HepG2 (cell line): ENCODE data around the gene RHD. TPM values are rescaled to one million over a fixed set of nuclear protein-coding genes. Genes with fewer than 3 reads are reported as not detected.

Source experiments
- CEBPG ChIP-seq: IDR thresholded peaks from 2 replicates; pipeline ENCODE4 v1.6.1; 2016
- CENPT ChIP-seq: sonication (generic); formaldehyde crosslinking; IDR thresholded peaks from 2 replicates; pipeline ENCODE4 v1.8.0; 2022; ENCODE audit warnings: low read depth, mild to moderate bottlenecking, moderate library complexity, missing genetic modification reagents
- KDM5B ChIP-seq: sonication (generic); formaldehyde crosslinking; IDR thresholded peaks from 2 replicates; pipeline ENCODE4 v1.4.0; 2020; ENCODE audit warnings: missing genetic modification reagents, mild to moderate bottlenecking, borderline replicate concordance
- NONO ChIP-seq, 2 experiments: fragments of 450-650 bp in 1 of 2; sonication (generic) in 1 of 2; formaldehyde crosslinking in 1 of 2; IDR thresholded peaks in 1 of 2; conservative IDR thresholded peaks in 1 of 2; 2 replicates each; pipeline versions ENCODE4 v1.6.1 to v1.8.0; 2017 to 2022; ENCODE audit warnings: mild to moderate bottlenecking in 1 of 2, missing genetic modification reagents in 1 of 2, moderate library complexity in 1 of 2
- RBFOX2 ChIP-seq: fragments of 200-400 bp; formaldehyde crosslinking; IDR thresholded peaks from 2 replicates; pipeline ENCODE4 v1.6.1; 2017; ENCODE audit warnings: low read depth, mild to moderate bottlenecking, low read length
- RBM22 ChIP-seq: fragments of 200-400 bp; formaldehyde crosslinking; optimal IDR thresholded peaks from 2 replicates; pipeline ENCODE3; 2017; ENCODE audit warnings: mild to moderate bottlenecking, low read length, moderate library complexity
- RORA ChIP-seq: sonication (generic); formaldehyde crosslinking; IDR thresholded peaks from 2 replicates; pipeline ENCODE4 v1.5.0; 2020; ENCODE audit warnings: mild to moderate bottlenecking, missing genetic modification reagents, moderate library complexity
- SOX6 ChIP-seq, 2 experiments: fragments of 450-650 bp in 1 of 2; sonication (generic) in 1 of 2; formaldehyde crosslinking in 1 of 2; IDR thresholded peaks; 2 replicates each; pipeline versions ENCODE4 v1.4.0 to v1.6.1; 2017 to 2020; ENCODE audit warnings: antibody characterized with exemption in 1 of 2, mild to moderate bottlenecking in 1 of 2, missing genetic modification reagents in 1 of 2
- SYNCRIP ChIP-seq: fragments of 200-400 bp; formaldehyde crosslinking; IDR thresholded peaks from 2 replicates; pipeline ENCODE4 v1.6.1; 2018; ENCODE audit warnings: mild to moderate bottlenecking, low read depth, low read length; ENCODE audit not compliant: insufficient read depth
- TEAD3 ChIP-seq: optimal IDR thresholded peaks from 2 replicates; pipeline ENCODE3; 2016; ENCODE audit warnings: borderline replicate concordance
- TGIF2 ChIP-seq: IDR thresholded peaks from 2 replicates; pipeline ENCODE4 v1.6.1; 2016; ENCODE audit warnings: control low read depth, missing compliant biosample characterization
- TOPORS ChIP-seq: sonication (generic); formaldehyde crosslinking; IDR thresholded peaks from 2 replicates; pipeline ENCODE4 v1.8.0; 2023; ENCODE audit warnings: mild to moderate bottlenecking, missing genetic modification reagents
- ZMYM4 ChIP-seq: sonication (generic); formaldehyde crosslinking; IDR thresholded peaks from 2 replicates; pipeline ENCODE4 v1.8.1; 2023; ENCODE audit warnings: mild to moderate bottlenecking, missing genetic modification reagents
- ZNF282 ChIP-seq: fragments of 450-650 bp; IDR thresholded peaks from 2 replicates; pipeline ENCODE4 v1.6.1; 2018; ENCODE audit not compliant: partially characterized antibody
- ZNF317 ChIP-seq: sonication (generic); formaldehyde crosslinking; IDR thresholded peaks from 2 replicates; pipeline ENCODE4 v1.5.0; 2020; ENCODE audit warnings: mild to moderate bottlenecking, missing genetic modification reagents
- ZNF772 ChIP-seq: sonication (generic); formaldehyde crosslinking; IDR thresholded peaks from 2 replicates; pipeline ENCODE4 v1.5.0; 2020; ENCODE audit warnings: mild to moderate bottlenecking, missing genetic modification reagents
- ZNF777 ChIP-seq: sonication (generic); formaldehyde crosslinking; IDR thresholded peaks from 2 replicates; pipeline ENCODE4 v1.4.0; 2020; ENCODE audit warnings: missing genetic modification reagents
- ZSCAN20 ChIP-seq: sonication (generic); formaldehyde crosslinking; IDR thresholded peaks from 2 replicates; pipeline ENCODE4 v1.4.0; 2020; ENCODE audit warnings: missing genetic modification reagents, mild to moderate bottlenecking, borderline replicate concordance
- polyA plus RNA-seq, 8 experiments: library from polyadenylated mRNA; depleted of rRNA in 3 of 8; stranded (reverse) in 7 of 8; unstranded in 1 of 8; fragments of >200 nt; fragmentation: Illumina TruSeq in 4 of 8; extraction: Trizol in 4 of 8; gene quantifications; 2 replicates each; pipeline versions ENCODE4 v1.2.1 to v1.2.3, GENCODE V29; 2011 to 2016; ENCODE audit warnings: low read depth in 4 of 8, missing spikeins in 1 of 8, mixed read lengths in 1 of 8; ENCODE audit not compliant: insufficient read depth in 1 of 8
- total RNA-seq, 5 experiments: library from RNA; depleted of rRNA; stranded (reverse); fragments of >200 nt; fragmentation: Illumina TruSeq; extraction: Trizol; gene quantifications; 2 replicates each; pipeline ENCODE4 v1.2.3, GENCODE V29; 2016; ENCODE audit warnings: low read depth in 1 of 5
- TF ChIP-seq, protein P1 (sequence below): sonication (generic); formaldehyde crosslinking; IDR thresholded peaks from 2 replicates; pipeline ENCODE4 v1.4.0; 2020; ENCODE audit warnings: missing genetic modification reagents
- TF ChIP-seq, protein P2 (sequence below): sonication (generic); formaldehyde crosslinking; IDR thresholded peaks from 2 replicates; pipeline ENCODE4 v1.5.0; 2020; ENCODE audit warnings: missing genetic modification reagents, mild to moderate bottlenecking, borderline replicate concordance
- TF ChIP-seq, protein P3 (sequence below): sonication (generic); formaldehyde crosslinking; IDR thresholded peaks from 2 replicates; pipeline ENCODE4 v1.8.0; 2022; ENCODE audit warnings: missing genetic modification reagents, low read depth, mild to moderate bottlenecking, borderline replicate concordance
- TF ChIP-seq, protein P4 (sequence below), 2 experiments: fragments of 450-650 bp in 1 of 2; sonication (generic) in 1 of 2; formaldehyde crosslinking; IDR thresholded peaks; 2 replicates each; pipeline versions ENCODE4 v1.5.0 to v1.8.0; 2020 to 2022; ENCODE audit warnings: mild to moderate bottlenecking in 1 of 2, missing genetic modification reagents in 1 of 2
- TF ChIP-seq, protein P5 (sequence below): sonication (generic); formaldehyde crosslinking; IDR thresholded peaks from 2 replicates; pipeline ENCODE4 v1.8.1; 2022; ENCODE audit warnings: low read depth, mild to moderate bottlenecking, missing genetic modification reagents

Gene RHD
- total and polyA plus RNA-seq, 2 of the 13 experiments (the other 11 are each of a cell fraction or from before 2014, with no cell fraction given), result not detected

DNA sequence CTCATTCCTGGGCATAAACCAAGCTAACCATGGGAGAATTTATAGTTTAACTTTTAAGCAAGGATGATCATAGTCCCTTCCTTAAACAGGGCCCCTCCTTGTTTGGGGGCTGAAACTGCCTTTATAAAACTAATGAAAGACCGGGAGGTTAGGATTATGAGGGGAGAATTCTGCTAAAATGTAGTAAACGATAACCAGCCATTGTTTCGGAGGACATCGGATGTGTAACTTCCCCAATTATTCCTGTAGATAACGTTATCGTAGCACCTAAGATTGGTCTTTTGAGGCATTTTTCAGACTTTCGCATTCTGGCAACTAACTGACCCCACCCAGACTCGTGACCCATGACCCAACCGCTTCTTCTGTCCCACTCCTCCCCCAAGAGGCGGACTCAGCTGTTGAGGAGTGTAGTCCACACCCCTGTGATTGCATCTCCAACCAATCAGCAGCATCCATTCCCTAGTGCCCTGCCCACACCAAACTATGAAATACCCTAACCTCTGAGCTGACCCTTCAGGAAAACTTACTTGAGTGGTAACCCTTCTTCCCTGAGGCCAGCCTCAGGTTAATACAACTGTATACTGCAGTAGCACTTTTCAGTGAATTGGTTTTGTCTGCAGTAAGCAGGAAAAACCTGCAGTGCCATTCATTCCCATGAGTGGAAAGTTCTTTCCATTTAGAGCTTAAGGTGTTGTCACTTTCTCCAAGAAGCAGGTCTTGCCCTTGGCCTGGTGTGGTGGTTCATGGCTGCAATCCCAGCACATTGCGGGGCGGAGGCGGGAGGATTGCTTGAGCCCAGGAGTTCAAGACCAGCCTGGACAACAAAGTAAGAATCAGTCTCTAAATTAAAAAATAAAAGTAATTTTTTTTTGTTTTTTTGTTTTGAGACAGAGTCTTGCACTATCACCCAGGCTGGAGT, 39.2 kb upstream of the RHD start (continued):
- TF ChIP-seq NONO (IDR thresholded peaks at IDR 0.05) (no peak), NONO (CRISPR knock-in tag; conservative IDR thresholded peaks at IDR 0.05) (no peak), ZSCAN20 (CRISPR knock-in tag) (no peak), ZNF772 (CRISPR knock-in tag) (no peak; the same call in 1 of the 2 replicates), SYNCRIP (no peak), ZNF777 (CRISPR knock-in tag) (no peak), CENPT (CRISPR knock-in tag) (no peak), ZNF317 (CRISPR knock-in tag) (no peak), RORA (CRISPR knock-in tag) (no peak), ZNF282 (no peak), CEBPG (CRISPR knock-in tag) (0 out of 2 replicates have a peak, but pooled peaks have one; percentile 40), TEAD3 (CRISPR knock-in tag) (peak; percentile 42), SOX6 (IDR thresholded peaks at IDR 0.05) (no peak), SOX6 (CRISPR knock-in tag; IDR thresholded peaks at IDR 0.05) (no peak), KDM5B (CRISPR knock-in tag) (no peak), TOPORS (CRISPR knock-in tag) (no peak), RBM22 (peak; percentile 19), RBFOX2 (peak; percentile 68), TGIF2 (0 out of 2 replicates have a peak, but pooled peaks have one; percentile 8), ZMYM4 (0 out of 2 replicates have a peak, but pooled peaks have one; percentile 19)
- TF ChIP-seq, protein P1, sequence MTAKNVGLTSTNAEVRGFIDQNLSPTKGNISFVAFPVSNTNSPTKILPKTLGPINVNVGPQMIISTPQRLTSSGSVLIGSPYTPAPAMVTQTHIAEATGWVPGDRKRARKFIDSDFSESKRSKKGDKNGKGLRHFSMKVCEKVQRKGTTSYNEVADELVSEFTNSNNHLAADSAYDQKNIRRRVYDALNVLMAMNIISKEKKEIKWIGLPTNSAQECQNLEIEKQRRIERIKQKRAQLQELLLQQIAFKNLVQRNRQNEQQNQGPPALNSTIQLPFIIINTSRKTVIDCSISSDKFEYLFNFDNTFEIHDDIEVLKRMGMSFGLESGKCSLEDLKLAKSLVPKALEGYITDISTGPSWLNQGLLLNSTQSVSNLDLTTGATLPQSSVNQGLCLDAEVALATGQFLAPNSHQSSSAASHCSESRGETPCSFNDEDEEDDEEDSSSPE (CRISPR knock-in tag), result no peak
- TF ChIP-seq, protein P2, sequence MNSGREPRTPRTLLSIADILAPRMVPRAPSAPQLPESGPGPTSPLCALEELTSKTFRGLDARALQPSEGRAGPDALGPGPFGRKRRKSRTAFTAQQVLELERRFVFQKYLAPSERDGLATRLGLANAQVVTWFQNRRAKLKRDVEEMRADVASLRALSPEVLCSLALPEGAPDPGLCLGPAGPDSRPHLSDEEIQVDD (CRISPR knock-in tag), result no peak
- TF ChIP-seq, protein P3, sequence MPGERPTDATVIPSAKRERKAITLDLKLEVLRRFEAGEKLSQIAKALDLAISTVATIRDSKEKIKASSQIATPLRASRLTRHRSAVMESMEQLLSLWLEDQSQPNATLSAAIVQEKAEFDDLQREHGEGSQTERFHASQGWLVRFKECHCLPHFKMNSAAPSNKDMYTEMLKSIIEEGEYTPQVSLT (CRISPR knock-in tag), result no peak
- TF ChIP-seq, protein P4, sequence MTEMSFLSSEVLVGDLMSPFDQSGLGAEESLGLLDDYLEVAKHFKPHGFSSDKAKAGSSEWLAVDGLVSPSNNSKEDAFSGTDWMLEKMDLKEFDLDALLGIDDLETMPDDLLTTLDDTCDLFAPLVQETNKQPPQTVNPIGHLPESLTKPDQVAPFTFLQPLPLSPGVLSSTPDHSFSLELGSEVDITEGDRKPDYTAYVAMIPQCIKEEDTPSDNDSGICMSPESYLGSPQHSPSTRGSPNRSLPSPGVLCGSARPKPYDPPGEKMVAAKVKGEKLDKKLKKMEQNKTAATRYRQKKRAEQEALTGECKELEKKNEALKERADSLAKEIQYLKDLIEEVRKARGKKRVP (CRISPR knock-in tag; IDR thresholded peaks at IDR 0.05), result 0 out of 4 replicates have a peak, but pooled peaks of 1 of the 2 experiments have one; percentile 28
- TF ChIP-seq, protein P5, sequence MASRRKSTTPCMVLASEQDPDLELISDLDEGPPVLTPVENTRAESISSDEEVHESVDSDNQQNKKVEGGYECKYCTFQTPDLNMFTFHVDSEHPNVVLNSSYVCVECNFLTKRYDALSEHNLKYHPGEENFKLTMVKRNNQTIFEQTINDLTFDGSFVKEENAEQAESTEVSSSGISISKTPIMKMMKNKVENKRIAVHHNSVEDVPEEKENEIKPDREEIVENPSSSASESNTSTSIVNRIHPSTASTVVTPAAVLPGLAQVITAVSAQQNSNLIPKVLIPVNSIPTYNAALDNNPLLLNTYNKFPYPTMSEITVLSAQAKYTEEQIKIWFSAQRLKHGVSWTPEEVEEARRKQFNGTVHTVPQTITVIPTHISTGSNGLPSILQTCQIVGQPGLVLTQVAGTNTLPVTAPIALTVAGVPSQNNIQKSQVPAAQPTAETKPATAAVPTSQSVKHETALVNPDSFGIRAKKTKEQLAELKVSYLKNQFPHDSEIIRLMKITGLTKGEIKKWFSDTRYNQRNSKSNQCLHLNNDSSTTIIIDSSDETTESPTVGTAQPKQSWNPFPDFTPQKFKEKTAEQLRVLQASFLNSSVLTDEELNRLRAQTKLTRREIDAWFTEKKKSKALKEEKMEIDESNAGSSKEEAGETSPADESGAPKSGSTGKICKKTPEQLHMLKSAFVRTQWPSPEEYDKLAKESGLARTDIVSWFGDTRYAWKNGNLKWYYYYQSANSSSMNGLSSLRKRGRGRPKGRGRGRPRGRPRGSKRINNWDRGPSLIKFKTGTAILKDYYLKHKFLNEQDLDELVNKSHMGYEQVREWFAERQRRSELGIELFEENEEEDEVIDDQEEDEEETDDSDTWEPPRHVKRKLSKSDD (CRISPR knock-in tag), result no peak
